ENCODE results near the gene HIP1R. TPM values are rescaled to one million over a fixed set of nuclear protein-coding genes. Genes with fewer than 3 reads are reported as not detected.
A peak's percentile ranks its signal among the peaks of the same experiment; 100 is the strongest.

The HIP1R gene
- total and polyA plus RNA-seq, 2 of the 13 experiments (the other 11 are each of a cell fraction or from before 2014, with no cell fraction given), result 18.4 to 25.5 TPM

DNA sequence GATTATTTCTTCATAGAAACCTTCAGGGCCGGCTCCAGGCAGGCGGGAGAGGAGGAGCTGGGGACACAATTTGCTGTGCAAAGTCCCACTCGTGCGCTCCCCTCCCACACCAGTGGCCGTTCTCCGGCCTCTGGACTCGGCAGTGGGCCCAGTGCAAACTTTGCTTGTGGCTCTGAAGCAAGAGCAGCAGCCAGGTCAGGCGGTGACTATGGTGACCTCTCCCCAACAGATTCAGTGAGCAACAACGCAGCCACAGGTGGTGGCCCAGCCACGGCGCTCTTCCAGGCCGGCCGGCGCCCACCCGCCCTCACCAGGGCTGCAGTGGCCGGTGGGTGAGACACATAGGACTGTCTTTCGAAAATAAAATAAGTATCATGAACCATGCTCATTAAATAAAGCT is 31.1 kb downstream of the HIP1R start (continued):
- no peak for TF ChIP-seq YEATS4 (CRISPR knock-in tag; IDR thresholded peaks at IDR 0.05; ENCODE audit: borderline replicate concordance)
- TF ChIP-seq, protein P1, sequence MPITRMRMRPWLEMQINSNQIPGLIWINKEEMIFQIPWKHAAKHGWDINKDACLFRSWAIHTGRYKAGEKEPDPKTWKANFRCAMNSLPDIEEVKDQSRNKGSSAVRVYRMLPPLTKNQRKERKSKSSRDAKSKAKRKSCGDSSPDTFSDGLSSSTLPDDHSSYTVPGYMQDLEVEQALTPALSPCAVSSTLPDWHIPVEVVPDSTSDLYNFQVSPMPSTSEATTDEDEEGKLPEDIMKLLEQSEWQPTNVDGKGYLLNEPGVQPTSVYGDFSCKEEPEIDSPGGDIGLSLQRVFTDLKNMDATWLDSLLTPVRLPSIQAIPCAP (CRISPR knock-in tag; IDR thresholded peaks at IDR 0.05; ENCODE audit: low read depth), result no peak
- no peak for TF ChIP-seq POLR2AphosphoS5 (IDR thresholded peaks at IDR 0.05; ENCODE audit: low read depth, low read length)
- no peak for TF ChIP-seq ZSCAN22 (CRISPR knock-in tag; IDR thresholded peaks at IDR 0.05)
- no peak for TF ChIP-seq SPEN (CRISPR knock-in tag; IDR thresholded peaks at IDR 0.05; ENCODE audit: low read depth)
- no peak for TF ChIP-seq KLF9 (CRISPR knock-in tag; IDR thresholded peaks at IDR 0.05; ENCODE audit: low read depth)
- no peak for TF ChIP-seq MYNN (CRISPR knock-in tag; IDR thresholded peaks at IDR 0.05; ENCODE audit: low read depth)
- TF ChIP-seq, protein P2, sequence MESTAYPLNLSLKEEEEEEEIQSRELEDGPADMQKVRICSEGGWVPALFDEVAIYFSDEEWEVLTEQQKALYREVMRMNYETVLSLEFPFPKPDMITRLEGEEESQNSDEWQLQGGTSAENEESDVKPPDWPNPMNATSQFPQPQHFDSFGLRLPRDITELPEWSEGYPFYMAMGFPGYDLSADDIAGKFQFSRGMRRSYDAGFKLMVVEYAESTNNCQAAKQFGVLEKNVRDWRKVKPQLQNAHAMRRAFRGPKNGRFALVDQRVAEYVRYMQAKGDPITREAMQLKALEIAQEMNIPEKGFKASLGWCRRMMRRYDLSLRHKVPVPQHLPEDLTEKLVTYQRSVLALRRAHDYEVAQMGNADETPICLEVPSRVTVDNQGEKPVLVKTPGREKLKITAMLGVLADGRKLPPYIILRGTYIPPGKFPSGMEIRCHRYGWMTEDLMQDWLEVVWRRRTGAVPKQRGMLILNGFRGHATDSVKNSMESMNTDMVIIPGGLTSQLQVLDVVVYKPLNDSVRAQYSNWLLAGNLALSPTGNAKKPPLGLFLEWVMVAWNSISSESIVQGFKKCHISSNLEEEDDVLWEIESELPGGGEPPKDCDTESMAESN (CRISPR knock-in tag; conservative IDR thresholded peaks at IDR 0.05), result no peak
- TF ChIP-seq JUND (CRISPR knock-in tag; IDR thresholded peaks at IDR 0.05), result no peak
- TF ChIP-seq, protein P3, sequence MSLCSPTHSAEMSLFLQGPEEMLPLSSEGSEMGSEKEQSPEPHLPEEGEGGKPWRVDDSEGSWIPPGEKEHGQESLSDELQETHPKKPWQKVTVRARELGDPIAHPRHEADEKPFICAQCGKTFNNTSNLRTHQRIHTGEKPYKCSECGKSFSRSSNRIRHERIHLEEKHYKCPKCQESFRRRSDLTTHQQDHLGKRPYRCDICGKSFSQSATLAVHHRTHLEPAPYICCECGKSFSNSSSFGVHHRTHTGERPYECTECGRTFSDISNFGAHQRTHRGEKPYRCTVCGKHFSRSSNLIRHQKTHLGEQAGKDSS (CRISPR knock-in tag; IDR thresholded peaks at IDR 0.05; ENCODE audit: borderline replicate concordance, low read depth), result no peak
- no peak for TF ChIP-seq ZMYM4 (CRISPR knock-in tag; IDR thresholded peaks at IDR 0.05)
- TF ChIP-seq, protein P4, sequence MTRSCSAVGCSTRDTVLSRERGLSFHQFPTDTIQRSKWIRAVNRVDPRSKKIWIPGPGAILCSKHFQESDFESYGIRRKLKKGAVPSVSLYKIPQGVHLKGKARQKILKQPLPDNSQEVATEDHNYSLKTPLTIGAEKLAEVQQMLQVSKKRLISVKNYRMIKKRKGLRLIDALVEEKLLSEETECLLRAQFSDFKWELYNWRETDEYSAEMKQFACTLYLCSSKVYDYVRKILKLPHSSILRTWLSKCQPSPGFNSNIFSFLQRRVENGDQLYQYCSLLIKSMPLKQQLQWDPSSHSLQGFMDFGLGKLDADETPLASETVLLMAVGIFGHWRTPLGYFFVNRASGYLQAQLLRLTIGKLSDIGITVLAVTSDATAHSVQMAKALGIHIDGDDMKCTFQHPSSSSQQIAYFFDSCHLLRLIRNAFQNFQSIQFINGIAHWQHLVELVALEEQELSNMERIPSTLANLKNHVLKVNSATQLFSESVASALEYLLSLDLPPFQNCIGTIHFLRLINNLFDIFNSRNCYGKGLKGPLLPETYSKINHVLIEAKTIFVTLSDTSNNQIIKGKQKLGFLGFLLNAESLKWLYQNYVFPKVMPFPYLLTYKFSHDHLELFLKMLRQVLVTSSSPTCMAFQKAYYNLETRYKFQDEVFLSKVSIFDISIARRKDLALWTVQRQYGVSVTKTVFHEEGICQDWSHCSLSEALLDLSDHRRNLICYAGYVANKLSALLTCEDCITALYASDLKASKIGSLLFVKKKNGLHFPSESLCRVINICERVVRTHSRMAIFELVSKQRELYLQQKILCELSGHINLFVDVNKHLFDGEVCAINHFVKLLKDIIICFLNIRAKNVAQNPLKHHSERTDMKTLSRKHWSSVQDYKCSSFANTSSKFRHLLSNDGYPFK (CRISPR knock-in tag; IDR thresholded peaks at IDR 0.05; ENCODE audit: borderline replicate concordance), result no peak
- peak; percentile 53; the same call in 1 of the 2 replicates for TF ChIP-seq ZNF383 (CRISPR knock-in tag; IDR thresholded peaks at IDR 0.05; ENCODE audit: borderline replicate concordance)
- no peak for TF ChIP-seq CHD2 (IDR thresholded peaks at IDR 0.05; ENCODE audit: low read depth, low read length)
- TF ChIP-seq FOSL2 (CRISPR knock-in tag; IDR thresholded peaks at IDR 0.05), result no peak
- no peak for TF ChIP-seq ZNF552 (CRISPR knock-in tag; IDR thresholded peaks at IDR 0.05; ENCODE audit: borderline replicate concordance)
- no peak for TF ChIP-seq ZSCAN31 (CRISPR knock-in tag; IDR thresholded peaks at IDR 0.05; ENCODE audit: low read depth)
- TF ChIP-seq STAG1 (CRISPR knock-in tag; IDR thresholded peaks at IDR 0.05), result no peak
- TF ChIP-seq TBL1XR1 (IDR thresholded peaks at IDR 0.05; ENCODE audit: borderline replicate concordance, low read length, partially characterized antibody), result no peak
- no peak for TF ChIP-seq TP53 (CRISPR knock-in tag; conservative IDR thresholded peaks at IDR 0.05)
- TF ChIP-seq, protein P5, sequence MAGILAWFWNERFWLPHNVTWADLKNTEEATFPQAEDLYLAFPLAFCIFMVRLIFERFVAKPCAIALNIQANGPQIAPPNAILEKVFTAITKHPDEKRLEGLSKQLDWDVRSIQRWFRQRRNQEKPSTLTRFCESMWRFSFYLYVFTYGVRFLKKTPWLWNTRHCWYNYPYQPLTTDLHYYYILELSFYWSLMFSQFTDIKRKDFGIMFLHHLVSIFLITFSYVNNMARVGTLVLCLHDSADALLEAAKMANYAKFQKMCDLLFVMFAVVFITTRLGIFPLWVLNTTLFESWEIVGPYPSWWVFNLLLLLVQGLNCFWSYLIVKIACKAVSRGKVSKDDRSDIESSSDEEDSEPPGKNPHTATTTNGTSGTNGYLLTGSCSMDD (CRISPR knock-in tag; IDR thresholded peaks at IDR 0.05), result no peak
- no peak for TF ChIP-seq CCAR2 (optimal IDR thresholded peaks at IDR 0.05; ENCODE audit: low read depth, low read length)
- no peak for TF ChIP-seq FOXK2 (IDR thresholded peaks at IDR 0.05)
- TF ChIP-seq ZNF292 (CRISPR knock-in tag; IDR thresholded peaks at IDR 0.05; ENCODE audit: borderline replicate concordance, low read depth), result 0 out of 2 replicates have a peak, but pooled peaks have one; percentile 34
- no peak for TF ChIP-seq TMF1 (CRISPR knock-in tag; IDR thresholded peaks at IDR 0.05; ENCODE audit: low read depth)

All from HepG2 (cell line).